GM23248 (cell line): Measurements from ENCODE around the gene ORC2. TPM values are rescaled to one million over a fixed set of nuclear protein-coding genes. Genes with fewer than 3 reads are reported as not detected.
A peak's percentile ranks its signal among the peaks of the same experiment; 100 is the strongest.

ENCODE experiments used
- DNase-seq: peaks from one replicate; pipeline ENCODE4 v3.0.0-alpha.2; 2015
- H2AFZ ChIP-seq: fragments of 200-600 bp; sonication (generic); 2 replicates; pipeline ENCODE4 v1.6.1; 2016; ENCODE audit warnings: antibody characterized with exemption
- H3F3A ChIP-seq: fragments of 200-600 bp; sonication (generic); 2 replicates; pipeline ENCODE4 v1.6.1; 2016; ENCODE audit warnings: mild to moderate bottlenecking, antibody characterized with exemption, mixed run types; ENCODE audit not compliant: insufficient read depth
- H3K27ac ChIP-seq: fragments of 200-600 bp; sonication (generic); 2 replicates; pipeline ENCODE4 v1.5.1; 2016; ENCODE audit warnings: mild to moderate bottlenecking
- H3K27me3 ChIP-seq: fragments of 200-600 bp; sonication (generic); replicated peaks from 2 replicates; pipeline ENCODE4 v1.6.1; 2016; ENCODE audit warnings: mild to moderate bottlenecking; ENCODE audit not compliant: insufficient read depth
- H3K36me3 ChIP-seq: fragments of 200-600 bp; sonication (generic); 2 replicates; pipeline ENCODE4 v1.6.1; 2016; ENCODE audit warnings: low read depth, mild to moderate bottlenecking
- H3K4me1 ChIP-seq: fragments of 200-600 bp; sonication (generic); 2 replicates; pipeline ENCODE4 v1.6.1; 2016; ENCODE audit warnings: mild to moderate bottlenecking; ENCODE audit not compliant: insufficient read depth
- H3K4me2 ChIP-seq: fragments of 200-600 bp; sonication (generic); one replicate; pipeline ENCODE4 v1.6.1; 2016; ENCODE audit warnings: mild to moderate bottlenecking; ENCODE audit not compliant: unreplicated experiment
- H3K4me3 ChIP-seq: fragments of 200-600 bp; sonication (generic); 2 replicates; pipeline ENCODE4 v1.5.1; 2016; ENCODE audit warnings: mild to moderate bottlenecking
- H3K79me2 ChIP-seq: fragments of 200-600 bp; sonication (generic); 2 replicates; pipeline ENCODE4 v1.6.1; 2016; ENCODE audit warnings: mild to moderate bottlenecking; ENCODE audit not compliant: insufficient read depth
- H3K9ac ChIP-seq: fragments of 200-600 bp; sonication (generic); 2 replicates; pipeline ENCODE4 v1.6.1; 2016; ENCODE audit warnings: mild to moderate bottlenecking
- H3K9me2 ChIP-seq: fragments of 200-600 bp; sonication (generic); 2 replicates; pipeline ENCODE4 v1.6.1; 2016; ENCODE audit warnings: mixed run types, mild to moderate bottlenecking, moderate library complexity; ENCODE audit not compliant: insufficient read depth
- H3K9me3 ChIP-seq: fragments of 200-600 bp; sonication (generic); one replicate; pipeline ENCODE4 v1.6.1; 2017; ENCODE audit warnings: low read depth
- H4K20me1 ChIP-seq: fragments of 200-600 bp; sonication (generic); 2 replicates; pipeline ENCODE4 v1.6.0; 2016; ENCODE audit not compliant: insufficient read depth
- EZH2 ChIP-seq: fragments of 200-600 bp; sonication (generic); IDR thresholded peaks from 2 replicates; pipeline ENCODE4 v1.6.1; 2018; ENCODE audit warnings: antibody characterized with exemption, mild to moderate bottlenecking; ENCODE audit not compliant: insufficient read depth, poor library complexity, severe bottlenecking
- EZH2phosphoT487 ChIP-seq: fragments of 200-600 bp; sonication (generic); IDR thresholded peaks from 2 replicates; pipeline ENCODE4 v1.6.1; 2018; ENCODE audit warnings: antibody characterized with exemption, moderate library complexity, mild to moderate bottlenecking, low read depth; ENCODE audit not compliant: insufficient read depth
- WGBS, 2 experiments: methylation state at CpG; one replicate each; pipeline ENCODE4 v1.1.6; 2015 to 2017; ENCODE audit warnings: low lambda C conversion rate in 2 of 2, low coverage in 1 of 2; ENCODE audit errors: missing lambda C conversion rate in 2 of 2; 5-methylcytosine and 5-hydroxymethylcytosine counted together
- in situ Hi-C: fragments of 300-500 bp; cut with MboI; formaldehyde crosslinking; loops from 2 replicates; pipeline ENCODE4 v1.15.0; 2020
- polyA plus RNA-seq: library from polyadenylated mRNA; unstranded; fragments of >200 nt; fragmentation: Nextera tagmentation; extraction: Ambion mirVana; gene quantifications from 2 replicates; pipeline ENCODE4 v1.2.1, GENCODE V29; 2016
- small RNA-seq: library from RNA; depleted of rRNA; stranded (forward); fragments of <200 nt; gene quantifications from one replicate; pipeline ENCODE3, GENCODE V24; 2014; ENCODE audit warnings: low read depth, low replicate concordance
- total RNA-seq: library from RNA; depleted of rRNA; stranded (reverse); fragments of >200 nt; shearing (Covaris generic); gene quantifications from 2 replicates; pipeline ENCODE4 v1.2.3, GENCODE V29; 2014; rRNA removed

ORC2 gene
- total and polyA plus RNA-seq, 2 experiments from 2014 or later: 5.4 to 8.8 TPM

DNA sequence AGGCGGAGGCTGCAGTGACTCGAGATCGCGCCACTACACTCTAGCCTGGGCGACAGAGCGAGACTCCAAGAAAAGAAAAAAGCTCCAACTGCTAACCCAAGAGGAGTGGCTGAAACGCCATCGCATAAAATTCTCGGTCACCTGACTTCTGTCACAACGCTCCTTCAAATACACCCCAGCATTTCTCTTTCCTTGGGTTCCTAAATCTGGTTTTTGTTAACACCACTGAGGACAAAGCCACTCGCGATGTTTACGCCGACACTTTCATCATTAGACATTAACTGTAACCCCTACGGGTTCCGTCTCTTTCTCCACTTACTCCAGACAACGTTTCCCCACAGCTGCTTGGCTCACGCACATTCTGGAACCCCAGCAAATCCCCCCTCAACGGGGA, 99.7 kb downstream of the ORC2 start:
- Histone ChIP-seq H3F3A (peaks cover 61% of the 10 kb centered on the region), H3K4me1 (peaks cover 51% of the 10 kb centered on the region), H3K36me3 (peaks cover 24% of the 10 kb centered on the region), H3K27ac (peak overlapping the region; percentile 99), H3K4me2 (peak overlapping the region; percentile 85), H3K79me2 (peaks cover 57% of the 10 kb centered on the region), H3K9ac (peak overlapping the region; percentile 100), H3K4me3 (peak overlapping the region; percentile 98), H3K9me3 (no peaks in the 10 kb centered on the region), H2AFZ (no peak overlapping the region; the same call in 1 of the 2 replicates), H4K20me1 (peaks cover 21% of the 10 kb centered on the region), H3K9me2 (no peaks in the 10 kb centered on the region), H3K27me3 (no peaks in the 10 kb centered on the region)
- in situ Hi-C loops: loop anchor here (25.0 kb wide), 1 partner anchor 901 kb away; the partner anchor contains the start of genes MAIP1 and TYW5
- 0 to 1% methylated on average over 17 to 19 of the region's 19 CpGs for WGBS, 2 experiments
- TF ChIP-seq EZH2phosphoT487 (no peak), EZH2 (no peak)
- peak; percentile 61 for DNase-seq

DNA sequence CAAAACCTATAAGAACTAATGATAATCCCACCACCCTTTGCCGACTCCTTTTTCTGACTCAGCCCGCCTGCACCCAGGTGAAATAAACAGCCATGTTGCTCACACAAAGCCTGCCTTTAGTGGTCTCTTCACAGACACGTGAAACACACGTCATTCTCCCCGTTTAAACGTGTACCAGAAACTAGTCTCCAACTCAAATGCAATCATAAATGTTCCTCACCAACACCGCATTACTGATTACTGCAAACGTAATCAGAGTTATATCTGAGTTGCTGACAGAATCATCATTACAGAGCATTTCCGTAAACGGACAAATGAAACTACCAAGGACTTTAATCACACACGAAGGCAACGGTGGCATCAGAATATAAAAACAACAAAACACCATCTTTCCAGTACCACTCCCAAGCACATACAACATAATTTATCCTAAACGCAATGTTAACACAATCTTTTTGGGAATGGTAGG, 100.9 kb downstream of the ORC2 start:
- Histone ChIP-seq H3F3A (peaks cover 64% of the 10 kb centered on the region), H3K4me3 (peak overlapping the region; percentile 98), H3K9ac (peak overlapping the region; percentile 100), H4K20me1 (peaks cover 21% of the 10 kb centered on the region), H3K4me2 (peak overlapping the region; percentile 85), H3K27ac (peak overlapping the region; percentile 99), H3K4me1 (peaks cover 49% of the 10 kb centered on the region), H3K27me3 (no peaks in the 10 kb centered on the region), H3K79me2 (peaks cover 69% of the 10 kb centered on the region), H3K9me3 (no peaks in the 10 kb centered on the region), H3K9me2 (no peaks in the 10 kb centered on the region), H2AFZ (no peak overlapping the region), H3K36me3 (peaks cover 36% of the 10 kb centered on the region)
- WGBS, 2 experiments: 0 to 1% methylated on average over 13 of the region's 13 CpGs
- DNase-seq: peak; percentile 87
- no peak for TF ChIP-seq EZH2
- TF ChIP-seq EZH2phosphoT487: no peak
- in situ Hi-C loops: loop anchor here (25.0 kb wide), 1 partner anchor 900 kb away; the partner anchor contains the start of genes MAIP1 and TYW5

- Histone ChIP-seq H3K27ac (peak overlapping the region; percentile 99), H3K9me2 (no peaks in the 10 kb centered on the region), H3K4me2 (peak overlapping the region; percentile 85), H3K27me3 (no peaks in the 10 kb centered on the region), H3K36me3 (peaks cover 44% of the 10 kb centered on the region), H3K9me3 (no peaks in the 10 kb centered on the region), H3K4me3 (peak overlapping the region; percentile 98), H3K79me2 (peaks cover 78% of the 10 kb centered on the region), H3K9ac (peak overlapping the region; percentile 100), H4K20me1 (peaks cover 23% of the 10 kb centered on the region), H3F3A (peaks cover 65% of the 10 kb centered on the region), H2AFZ (no peak overlapping the region), H3K4me1 (peaks cover 42% of the 10 kb centered on the region)
- in situ Hi-C loops: loop anchor here (25.0 kb wide), 1 partner anchor 899 kb away; the partner anchor contains the start of genes MAIP1 and TYW5
- DNase-seq: peak; percentile 25
- TF ChIP-seq EZH2phosphoT487: no peak
- no peak for TF ChIP-seq EZH2
- 3 to 5% methylated on average over 4 of the region's 4 CpGs for WGBS, 2 experiments
Measured at GRCh38 chr2:200861617-200862155, 101.8 kb downstream of the ORC2 start.

DNA sequence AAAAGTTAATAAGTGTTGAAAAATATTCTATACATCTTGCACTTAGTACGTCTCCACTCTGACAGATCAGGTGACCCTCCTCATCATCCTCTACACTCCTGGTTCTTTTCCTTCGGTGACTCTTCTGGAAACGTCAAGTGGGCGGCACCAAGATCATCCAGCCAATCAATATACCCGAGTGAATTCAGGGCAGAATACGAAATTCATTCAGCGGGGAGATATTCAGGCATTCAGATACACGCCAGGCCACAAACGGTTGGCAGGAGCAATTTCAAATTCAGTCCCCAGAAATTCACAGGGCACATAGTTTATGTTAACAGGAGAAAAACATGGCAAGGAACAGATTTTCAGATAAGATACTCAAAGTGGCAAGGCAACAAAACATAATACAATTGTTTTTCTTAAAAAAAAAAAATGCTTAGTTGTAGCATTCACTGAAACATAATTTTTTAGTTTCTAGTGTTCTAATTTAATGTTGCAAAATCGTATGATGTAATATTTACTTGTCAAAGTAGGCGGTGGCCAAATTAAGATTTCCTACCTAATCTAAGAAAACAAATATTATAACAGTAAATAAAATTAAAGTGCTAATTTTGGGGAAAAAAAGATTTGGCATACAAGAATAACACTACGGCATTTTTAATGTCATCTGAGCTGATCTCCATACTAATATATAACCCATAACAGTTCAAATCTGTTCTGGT, 103.2 kb downstream of the ORC2 start:
- H3K4me3 ChIP-seq: peak overlapping the region; percentile 98
- 12 to 13% methylated on average over 12 of the region's 12 CpGs for WGBS, 2 experiments
- H3K4me1 ChIP-seq: peaks cover 39% of the 10 kb centered on the region
- no peaks in the 10 kb centered on the region for H3K9me2 ChIP-seq
- H3K27ac ChIP-seq: peak overlapping the region; percentile 99
- peak overlapping the region; percentile 85 for H3K4me2 ChIP-seq
- peak overlapping the region; percentile 100 for H3K9ac ChIP-seq
- peaks cover 92% of the 10 kb centered on the region for H3K79me2 ChIP-seq
- DNase-seq: peak; percentile 86
- peaks cover 68% of the 10 kb centered on the region for H3F3A ChIP-seq
- in situ Hi-C loops: loop anchor here (25.0 kb wide), 1 partner anchor 898 kb away; the partner anchor contains the start of genes MAIP1 and TYW5
- TF ChIP-seq EZH2 (no peak), EZH2phosphoT487 (no peak)
- no peaks in the 10 kb centered on the region for H3K9me3 ChIP-seq
- H4K20me1 ChIP-seq: peaks cover 23% of the 10 kb centered on the region
- no peak overlapping the region for H2AFZ ChIP-seq
- H3K27me3 ChIP-seq: no peaks in the 10 kb centered on the region
- peaks cover 57% of the 10 kb centered on the region for H3K36me3 ChIP-seq

Small RNA genes within 50 kb of the gene (small RNA-seq; reads per million reads assigned to genes)
- gene RF00019: not detected
- not detected for gene RNU6-312P
- not detected for gene RNU6-762P

Other genes starting within 250 kb of the ORC2 start
- 415 and 596 TPM in 2 replicates for gene BZW1, start 151.8 kb downstream of the ORC2 start, total RNA-seq
- gene BZW1, start 151.8 kb downstream of the ORC2 start, polyA plus RNA-seq: 365 and 366 TPM in 2 replicates
- 32.4 and 52.7 TPM in 2 replicates for gene CLK1, start 99.0 kb downstream of the ORC2 start, total RNA-seq
- 30.0 and 33.5 TPM in 2 replicates for gene CLK1, start 99.0 kb downstream of the ORC2 start, polyA plus RNA-seq
- gene PPIL3, start 74.6 kb downstream of the ORC2 start, total RNA-seq: 39.6 and 53.2 TPM in 2 replicates
- gene PPIL3, start 74.6 kb downstream of the ORC2 start, polyA plus RNA-seq: 37.8 and 41.6 TPM in 2 replicates
- 17.1 and 21.5 TPM in 2 replicates for gene NIF3L1, start 74.3 kb downstream of the ORC2 start, total RNA-seq
- gene NIF3L1, start 74.3 kb downstream of the ORC2 start, polyA plus RNA-seq: 26.7 and 29.4 TPM in 2 replicates
- gene HYCC2, start 108.0 kb upstream of the ORC2 start, total RNA-seq: 5.7 and 12.0 TPM in 2 replicates
- gene HYCC2, start 108.0 kb upstream of the ORC2 start, polyA plus RNA-seq: 6.5 and 7.0 TPM in 2 replicates
- gene NDUFB3, start 108.3 kb upstream of the ORC2 start, total RNA-seq: 31.0 and 51.3 TPM in 2 replicates
- 253 and 262 TPM in 2 replicates for gene NDUFB3, start 108.3 kb upstream of the ORC2 start, polyA plus RNA-seq
- 47.2 and 64.7 TPM in 2 replicates for gene CFLAR, start 152.5 kb upstream of the ORC2 start, total RNA-seq
- 43.6 and 46.1 TPM in 2 replicates for gene CFLAR, start 152.5 kb upstream of the ORC2 start, polyA plus RNA-seq
- gene CASP10, start 219.5 kb upstream of the ORC2 start, total RNA-seq: 5.1 and 5.2 TPM in 2 replicates
- 2.8 and 2.9 TPM in 2 replicates for gene CASP10, start 219.5 kb upstream of the ORC2 start, polyA plus RNA-seq